HG02571 (cell line): ENCODE data around the gene RAMP3.
"Not testable (repeated sequence)": the region's sequence is repeated elsewhere in the genome, so short reads cannot be mapped to it uniquely, and the experiment has no call there.

Source experiments
- ATAC-seq: cut with Tn5 transposase; IDR thresholded peaks from one replicate; pipeline ENCODE4 v1.9.1; 2021; ENCODE audit warnings: mild to moderate bottlenecking, moderate library complexity; ENCODE audit not compliant: unreplicated experiment

The RAMP3 gene

GRCh38 chr7:45155941-45156340 lies 1.6 kb upstream of the RAMP3 start:
- no peak for ATAC-seq

- no peak for ATAC-seq
Observed at GRCh38 chr7:45156516-45157272, 897 bp upstream of the RAMP3 start.

- no peak for ATAC-seq
Observed at GRCh38 chr7:45157286-45157652, 322 bp upstream of the RAMP3 start.

GRCh38 chr7:45158471-45158870 lies 880 bp downstream of the RAMP3 start:
- ATAC-seq = no peak

GRCh38 chr7:45159296-45159695 lies 1.7 kb downstream of the RAMP3 start:
- ATAC-seq = no peak

- no peak for ATAC-seq
Observed at GRCh38 chr7:45160417-45160881, 2.9 kb downstream of the RAMP3 start.

- ATAC-seq = no peak
Observed at GRCh38 chr7:45161138-45161537, 3.5 kb downstream of the RAMP3 start.

GRCh38 chr7:45161842-45162241 lies 4.3 kb downstream of the RAMP3 start:
- no peak for ATAC-seq

- ATAC-seq = no peak
Observed at GRCh38 chr7:45162311-45162845, 4.8 kb downstream of the RAMP3 start.

GRCh38 chr7:45162943-45163691 lies 5.5 kb downstream of the RAMP3 start:
- ATAC-seq = no peak

GRCh38 chr7:45163692-45164052 lies 6.1 kb downstream of the RAMP3 start:
- ATAC-seq = no peak

GRCh38 chr7:45164271-45164670 lies 6.7 kb downstream of the RAMP3 start:
- ATAC-seq = not testable (repeated sequence)

- ATAC-seq = no peak
Observed at GRCh38 chr7:45165857-45166256, 8.3 kb downstream of the RAMP3 start.

- ATAC-seq = no peak
Observed at GRCh38 chr7:45171946-45172345, 14.4 kb downstream of the RAMP3 start.

- ATAC-seq = no peak
Observed at GRCh38 chr7:45173596-45174327, 16.2 kb downstream of the RAMP3 start.

GRCh38 chr7:45174328-45174610 lies 16.7 kb downstream of the RAMP3 start:
- ATAC-seq = no peak

GRCh38 chr7:45174966-45175765 lies 17.6 kb downstream of the RAMP3 start:
- ATAC-seq = no peak

- no peak for ATAC-seq
Observed at GRCh38 chr7:45176091-45176490, 18.5 kb downstream of the RAMP3 start.

- no peak for ATAC-seq
Observed at GRCh38 chr7:45176886-45177731, 19.5 kb downstream of the RAMP3 start.

- ATAC-seq = no peak
Observed at GRCh38 chr7:45177801-45178200, 20.2 kb downstream of the RAMP3 start.
